Calu3 (cell line): Measurements from ENCODE around the gene CDKL1. TPM values are rescaled to one million over a fixed set of nuclear protein-coding genes. Genes with fewer than 3 reads are reported as not detected.

Experiments used
- BruUV-seq: library from RNA; stranded (reverse); fragments of 400-500 nt; replicated peaks from 2 replicates; lab custom pipeline; 2021; lab: Mats Ljungman, UMichigan
- CTCF ChIA-PET: fragments of 300-600 bp; sonication (Branson Sonifier 250); formaldehyde crosslinking; loops from one replicate; lab custom pipeline; 2022; ENCODE audit warnings: antibody characterized with exemption; lab: Charles Lee
- DNase-seq: peaks from one replicate; pipeline ENCODE4 v3.0.0; 2022
- H3K27ac Mint-ChIP-seq: one replicate; pipeline ENCODE4 v1.8.0; 2022; ENCODE audit warnings: mixed read lengths; ENCODE audit not compliant: unreplicated experiment
- H3K27me3 Mint-ChIP-seq: one replicate; pipeline ENCODE4 v1.8.0; 2022; ENCODE audit warnings: mixed read lengths; ENCODE audit not compliant: unreplicated experiment
- H3K36me3 Mint-ChIP-seq: one replicate; pipeline ENCODE4 v1.8.0; 2022; ENCODE audit warnings: mild to moderate bottlenecking, moderate library complexity, mixed read lengths; ENCODE audit not compliant: insufficient read depth, unreplicated experiment
- H3K4me1 Mint-ChIP-seq: one replicate; pipeline ENCODE4 v1.8.0; 2022; ENCODE audit warnings: mild to moderate bottlenecking, low read depth, mixed read lengths; ENCODE audit not compliant: unreplicated experiment
- H3K4me3 Mint-ChIP-seq: one replicate; pipeline ENCODE4 v1.8.0; 2022; ENCODE audit warnings: mild to moderate bottlenecking, low read depth, moderate library complexity, mixed read lengths; ENCODE audit not compliant: unreplicated experiment
- H3K9me3 Mint-ChIP-seq: one replicate; pipeline ENCODE4 v1.8.0; 2022; ENCODE audit warnings: low read depth, mixed read lengths; ENCODE audit not compliant: unreplicated experiment
- intact Hi-C: fragments of 100-400 bp; cut with micrococcal nuclease; formaldehyde crosslinking; loops from one replicate; pipeline ENCODE4 v1.10.0; 2022; ENCODE audit not compliant: unreplicated experiment
- total RNA-seq: library from RNA; stranded (reverse); gene quantifications from 2 replicates; pipeline ENCODE4 v1.2.3, GENCODE V29; 2022
- TF ChIP-seq, protein P1 (sequence below): fragments of 200-600 bp; IDR thresholded peaks from one replicate; pipeline ENCODE4 v1.8.0; 2022; ENCODE audit warnings: antibody characterized with exemption; ENCODE audit not compliant: unreplicated experiment

The CDKL1 gene
- total RNA-seq, 1 experiment from 2014 or later: 3.0 TPM

DNA sequence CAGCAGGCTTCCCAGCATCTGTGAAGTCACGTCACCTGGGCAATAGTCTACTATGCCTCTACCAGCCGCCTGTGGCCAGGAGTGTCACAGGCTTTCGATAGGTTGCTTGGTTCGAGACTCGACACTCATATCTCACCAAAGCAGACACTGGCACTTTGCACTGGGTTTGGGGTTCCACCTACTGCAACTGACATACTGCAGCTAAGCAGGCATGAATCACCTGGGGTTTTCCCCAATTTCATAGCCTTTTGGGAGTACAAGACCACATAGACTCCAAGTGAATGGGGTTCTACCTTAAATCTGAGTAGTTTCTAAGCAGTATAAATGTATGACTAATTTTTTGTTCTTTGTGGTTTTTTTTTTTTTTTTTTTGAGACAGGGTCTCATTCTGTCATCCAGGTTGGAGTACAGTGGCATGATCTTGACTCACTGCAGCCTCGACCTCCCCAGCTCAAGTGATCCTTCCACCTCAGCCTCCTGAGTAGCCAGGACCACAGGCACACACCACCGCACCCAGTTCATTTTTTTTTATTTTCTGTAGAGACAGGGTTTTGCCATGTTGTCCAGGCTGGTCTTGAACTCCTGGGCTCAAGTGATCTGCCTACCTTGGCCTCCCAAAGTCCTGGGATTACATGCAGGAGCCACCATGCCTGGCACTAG is 52.4 kb downstream of the CDKL1 start:
- intact Hi-C loops: no loop called here
- DNase-seq: no peak
- Mint-ChIP-seq H3K4me3 (no peak overlapping the region), H3K27ac (no peak overlapping the region), H3K27me3 (no peaks in the 10 kb centered on the region), H3K36me3 (no peaks in the 10 kb centered on the region), H3K4me1 (peaks cover 14% of the 10 kb centered on the region), H3K9me3 (no peaks in the 10 kb centered on the region)
- CTCF ChIA-PET: no interaction called here
- TF ChIP-seq, protein P1, sequence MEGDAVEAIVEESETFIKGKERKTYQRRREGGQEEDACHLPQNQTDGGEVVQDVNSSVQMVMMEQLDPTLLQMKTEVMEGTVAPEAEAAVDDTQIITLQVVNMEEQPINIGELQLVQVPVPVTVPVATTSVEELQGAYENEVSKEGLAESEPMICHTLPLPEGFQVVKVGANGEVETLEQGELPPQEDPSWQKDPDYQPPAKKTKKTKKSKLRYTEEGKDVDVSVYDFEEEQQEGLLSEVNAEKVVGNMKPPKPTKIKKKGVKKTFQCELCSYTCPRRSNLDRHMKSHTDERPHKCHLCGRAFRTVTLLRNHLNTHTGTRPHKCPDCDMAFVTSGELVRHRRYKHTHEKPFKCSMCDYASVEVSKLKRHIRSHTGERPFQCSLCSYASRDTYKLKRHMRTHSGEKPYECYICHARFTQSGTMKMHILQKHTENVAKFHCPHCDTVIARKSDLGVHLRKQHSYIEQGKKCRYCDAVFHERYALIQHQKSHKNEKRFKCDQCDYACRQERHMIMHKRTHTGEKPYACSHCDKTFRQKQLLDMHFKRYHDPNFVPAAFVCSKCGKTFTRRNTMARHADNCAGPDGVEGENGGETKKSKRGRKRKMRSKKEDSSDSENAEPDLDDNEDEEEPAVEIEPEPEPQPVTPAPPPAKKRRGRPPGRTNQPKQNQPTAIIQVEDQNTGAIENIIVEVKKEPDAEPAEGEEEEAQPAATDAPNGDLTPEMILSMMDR: no peak
- BruUV-seq: no TSS peak

- CTCF ChIA-PET: no interaction called here
Measured at GRCh38 chr14:50343434-50343833, 53.2 kb downstream of the CDKL1 start.

DNA sequence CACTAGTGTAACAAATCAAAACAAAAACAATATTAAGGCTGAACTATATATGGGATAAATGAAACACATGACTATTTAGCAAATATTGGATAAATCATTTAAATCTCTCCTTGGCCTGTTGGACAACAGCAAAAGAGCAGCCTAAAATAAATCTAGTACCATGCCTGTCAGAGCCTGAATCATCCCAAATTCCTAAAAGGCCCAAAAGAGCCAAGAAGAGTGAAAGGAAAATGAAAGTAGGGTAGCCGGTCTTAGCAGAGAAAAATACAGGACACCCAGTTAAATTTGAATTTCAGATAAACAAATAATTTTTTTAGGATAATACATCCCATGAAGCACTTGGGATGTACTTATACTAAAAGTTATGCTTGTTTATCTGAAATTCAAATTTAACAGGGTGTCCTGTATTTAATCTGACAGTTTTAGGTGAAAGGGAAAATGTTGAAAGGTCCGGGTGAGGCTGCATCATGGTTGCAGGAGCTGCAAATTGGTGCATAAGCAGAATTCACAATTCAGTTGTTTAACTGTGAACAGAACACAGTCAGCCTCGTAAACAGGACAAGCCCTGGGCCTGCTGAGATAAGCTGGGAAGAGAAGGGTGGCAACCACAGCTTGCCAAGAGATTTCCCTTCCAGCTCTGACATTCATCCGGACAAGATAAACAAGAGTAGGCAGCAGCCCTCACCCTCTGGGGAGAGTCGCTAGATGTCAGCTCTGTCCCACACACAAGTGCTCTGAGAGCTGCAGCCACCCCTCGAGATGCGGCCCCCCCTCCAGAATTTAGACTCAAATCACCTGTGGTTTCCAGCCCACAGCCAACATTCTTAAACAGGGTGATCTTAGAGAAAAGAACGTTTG is 54.2 kb downstream of the CDKL1 start:
- H3K27ac Mint-ChIP-seq: no peak overlapping the region
- H3K27me3 Mint-ChIP-seq: no peaks in the 10 kb centered on the region
- no peak overlapping the region for H3K4me3 Mint-ChIP-seq
- intact Hi-C loops: no loop called here
- no peaks in the 10 kb centered on the region for H3K36me3 Mint-ChIP-seq
- CTCF ChIA-PET: no interaction called here
- H3K9me3 Mint-ChIP-seq: no peaks in the 10 kb centered on the region
- peaks cover 8% of the 10 kb centered on the region for H3K4me1 Mint-ChIP-seq
- TF ChIP-seq, protein P1: no peak
- no peak for DNase-seq
- BruUV-seq: no TSS peak

More at GRCh38 chr14:50343434-50343833, 53.2 kb downstream of the CDKL1 start:
- Mint-ChIP-seq H3K4me3 (no peak overlapping the region), H3K27me3 (no peaks in the 10 kb centered on the region), H3K9me3 (no peaks in the 10 kb centered on the region), H3K27ac (no peak overlapping the region), H3K36me3 (no peaks in the 10 kb centered on the region), H3K4me1 (peaks cover 14% of the 10 kb centered on the region)
- TF ChIP-seq, protein P1: no peak
- no peak for DNase-seq
- BruUV-seq: no TSS peak
- intact Hi-C loops: no loop called here

GRCh38 chr14:50340963-50341362 is 55.7 kb downstream of the CDKL1 start:
- no peaks in the 10 kb centered on the region for H3K9me3 Mint-ChIP-seq
- no peak overlapping the region for H3K27ac Mint-ChIP-seq
- H3K27me3 Mint-ChIP-seq: no peaks in the 10 kb centered on the region
- CTCF ChIA-PET: interaction anchor here (0.5 to 1.1 kb wide), 3 partner anchors 24 to 811 kb away, joined by 3 to 4 read pairs (median 3); no protein-coding TSS in a partner anchor
- no peaks in the 10 kb centered on the region for H3K4me1 Mint-ChIP-seq
- no peak overlapping the region for H3K4me3 Mint-ChIP-seq
- H3K36me3 Mint-ChIP-seq: no peaks in the 10 kb centered on the region
- intact Hi-C loops: no loop called here
- TF ChIP-seq, protein P1: no peak
- BruUV-seq: no TSS peak
- DNase-seq: no peak
